Endothelial cell of umbilical vein (primary cell): Measurements from ENCODE around the gene ATRNL1. TPM values are rescaled to one million over a fixed set of nuclear protein-coding genes. Genes with fewer than 3 reads are reported as not detected.

ENCODE experiments used
- BruUV-seq: library from RNA; stranded (reverse); fragments of 400-500 nt; replicated peaks from 2 replicates; lab custom pipeline; 2021; lab: Mats Ljungman, UMichigan
- CTCF ChIA-PET: fragments of 300-600, 350-600 bp; sonication (Branson Sonifier 250); formaldehyde crosslinking; loops from one replicate; lab custom pipeline; 2021; ENCODE audit warnings: antibody characterized with exemption, inconsistent platforms; lab: Charles Lee
- POLR2A ChIA-PET: fragments of 300-600, 350-600 bp; sonication (Branson Sonifier 250); formaldehyde crosslinking; loops from one replicate; lab custom pipeline; 2021; ENCODE audit warnings: antibody characterized with exemption, inconsistent platforms; lab: Charles Lee
- DNase-seq: peaks from one replicate; pipeline ENCODE4 v3.0.0-alpha.2; 2011; ENCODE audit warnings: low read depth, low spot score
- FAIRE-seq: peaks from 2 replicates; lab custom pipeline; 2011; peaks lifted over from hg19 to GRCh38; lab: Jason Lieb, UNC
- H2AFZ ChIP-seq: 2 replicates; pipeline ENCODE4 v1.6.0; 2012; ENCODE audit warnings: low read depth, low read length, control low read depth, inconsistent platforms
- H3K27ac ChIP-seq: 2 replicates; pipeline ENCODE4 v1.5.1; 2011; ENCODE audit warnings: low read depth, mild to moderate bottlenecking, control low read depth, low read length, moderate library complexity; ENCODE audit not compliant: insufficient read depth
- H3K27me3 ChIP-seq, 2 experiments: 2 replicates each; pipeline versions ENCODE4 v1.6.0 to v1.6.1; 2011; ENCODE audit warnings: low read length in 2 of 2, mixed read lengths in 1 of 2; ENCODE audit not compliant: control insufficient read depth in 2 of 2, insufficient read depth in 2 of 2
- H3K36me3 ChIP-seq, 2 experiments: 2 replicates in 1 of 2; 3 replicates in 1 of 2; pipeline ENCODE4 v1.5.1; 2011; ENCODE audit warnings: low read length in 2 of 2, mild to moderate bottlenecking in 1 of 2, moderate library complexity in 1 of 2; ENCODE audit not compliant: control insufficient read depth in 2 of 2, insufficient read depth in 2 of 2; ENCODE audit errors: extremely low read depth in 1 of 2
- H3K4me1 ChIP-seq: 3 replicates; pipeline ENCODE4 v1.5.1; 2011; ENCODE audit warnings: mild to moderate bottlenecking, low read length; ENCODE audit not compliant: control insufficient read depth, insufficient read depth; ENCODE audit errors: extremely low read depth
- H3K4me2 ChIP-seq: 2 replicates; pipeline ENCODE4 v1.6.1; 2011; ENCODE audit warnings: low read length, control low read depth, mixed read lengths; ENCODE audit not compliant: insufficient read depth
- H3K4me3 ChIP-seq, 3 experiments: fragments of 200-600 bp in 1 of 3; sonication (generic), shearing (Covaris generic) in 1 of 3; replicated peaks in 1 of 3; 2 replicates each; pipeline ENCODE4 v1.5.1; 2011 to 2016; ENCODE audit warnings: control low read depth in 3 of 3, low read length in 3 of 3, mild to moderate bottlenecking in 2 of 3, inconsistent platforms in 1 of 3, low read depth in 1 of 3, moderate library complexity in 1 of 3; ENCODE audit not compliant: insufficient read depth in 1 of 3
- H3K79me2 ChIP-seq: 2 replicates; pipeline ENCODE4 v1.6.0; 2012; ENCODE audit warnings: low read length, inconsistent platforms; ENCODE audit not compliant: control insufficient read depth, insufficient read depth
- H3K9ac ChIP-seq: replicated peaks from 2 replicates; pipeline ENCODE3; 2011; ENCODE audit warnings: low read length, control low read depth; ENCODE audit not compliant: insufficient read depth; ENCODE audit errors: extremely low read depth
- H3K9me1 ChIP-seq: replicated peaks from 3 replicates; pipeline ENCODE4 v1.6.0; 2011; ENCODE audit warnings: mild to moderate bottlenecking, low read length; ENCODE audit not compliant: control insufficient read depth, insufficient read depth; ENCODE audit errors: extremely low read depth
- H3K9me3 ChIP-seq: replicated peaks from 2 replicates; pipeline ENCODE4 v1.5.1; 2012; ENCODE audit warnings: low read length, inconsistent platforms; ENCODE audit not compliant: control insufficient read depth, insufficient read depth
- H4K20me1 ChIP-seq: replicated peaks from 2 replicates; pipeline ENCODE3; 2011; ENCODE audit warnings: mild to moderate bottlenecking, low read length; ENCODE audit not compliant: control insufficient read depth, insufficient read depth; ENCODE audit errors: extremely low read depth
- CTCF ChIP-seq, 2 donors: IDR thresholded peaks; 1 replicate in 1 of 2; 2 replicates in 1 of 2; pipeline ENCODE4 v1.5.1; 2011; ENCODE audit warnings: low read length in 2 of 2, mild to moderate bottlenecking in 2 of 2, moderate library complexity in 2 of 2, control low read depth in 1 of 2, inconsistent platforms in 1 of 2, low read depth in 1 of 2; ENCODE audit not compliant: insufficient read depth in 1 of 2; ENCODE audit errors: extremely low read depth in 1 of 2
- EZH2 ChIP-seq: IDR thresholded peaks from 2 replicates; pipeline ENCODE4 v1.6.1; 2012; ENCODE audit warnings: borderline replicate concordance, low read depth, mild to moderate bottlenecking, moderate library complexity, low read length, inconsistent platforms; ENCODE audit not compliant: severe bottlenecking
- GATA2 ChIP-seq: IDR thresholded peaks from 2 replicates; pipeline ENCODE4 v1.7.0; 2011; ENCODE audit warnings: low read depth, mild to moderate bottlenecking, moderate library complexity, mixed read lengths, low read length; ENCODE audit not compliant: insufficient read length, insufficient read depth
- JUN ChIP-seq: IDR thresholded peaks from 2 replicates; pipeline ENCODE4 v1.6.1; 2011; ENCODE audit warnings: borderline replicate concordance, low read depth; ENCODE audit not compliant: insufficient read length, insufficient read depth
- MYC ChIP-seq: IDR thresholded peaks from one replicate; pipeline ENCODE4 v1.6.1; 2011; ENCODE audit warnings: mild to moderate bottlenecking, low read depth, low read length
- POLR2AphosphoS5 ChIP-seq: IDR thresholded peaks from 2 replicates; pipeline ENCODE4 v1.6.1; 2012; ENCODE audit warnings: low read depth, mild to moderate bottlenecking, control low read depth, low read length, moderate library complexity; ENCODE audit not compliant: insufficient read depth
- dilution Hi-C: fragments of 300-500 bp; cut with MboI; formaldehyde crosslinking; loops from one replicate; pipeline ENCODE4 v1.15.0; 2019; ENCODE audit warnings: low sequenced_read_pairs; ENCODE audit not compliant: extremely low pct_ligation_motif_present
- intact Hi-C: fragments of 100-400 bp; cut with micrococcal nuclease; formaldehyde crosslinking; loops from one replicate; pipeline ENCODE4 v1.10.0; 2022
- polyA plus RNA-seq, 4 experiments: library from polyadenylated mRNA; depleted of rRNA in 3 of 4; stranded (reverse) in 3 of 4; unstranded in 1 of 4; fragments of >200 nt; gene quantifications; 2 replicates each; pipeline versions ENCODE4 v1.2.1 to v1.2.3, GENCODE V29; 2011 to 2012; ENCODE audit warnings: missing spikeins in 1 of 4
- total RNA-seq: library from RNA; stranded (reverse); gene quantifications from 2 replicates; pipeline ENCODE4 v1.2.3, GENCODE V29; 2021
- TF ChIP-seq, protein P1 (sequence below): IDR thresholded peaks from 2 replicates; pipeline ENCODE4 v1.6.1; 2011; ENCODE audit not compliant: insufficient read depth, insufficient read length

The ATRNL1 gene
- total and polyA plus RNA-seq, 2 donors (not counting 3 experiments of a cell fraction or from before 2014, with no cell fraction given), result not detected

DNA sequence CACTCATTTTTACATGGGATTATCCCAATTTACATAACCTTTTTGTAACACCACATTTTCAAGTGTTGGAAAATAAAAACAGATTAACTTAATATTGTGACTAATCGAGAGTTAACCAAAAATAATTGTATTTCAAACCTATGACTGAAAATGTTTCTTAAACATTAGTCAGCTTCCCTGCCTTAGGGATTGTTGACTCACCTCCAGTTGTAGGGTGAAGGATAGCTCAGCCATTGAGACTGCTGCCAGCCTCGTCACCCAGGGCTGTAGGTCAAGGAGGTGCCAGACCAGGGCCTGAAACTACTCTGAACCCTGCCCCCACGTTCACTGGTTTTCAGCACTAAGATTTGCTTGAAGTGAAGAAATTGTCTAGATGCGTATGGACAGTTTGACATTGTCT is 828.6 kb downstream of the ATRNL1 start:
- Histone ChIP-seq H3K4me1 (no peaks in the 10 kb centered on the region), H3K27ac (no peak overlapping the region), H3K4me3 (no peak overlapping the region), H4K20me1 (no peaks in the 10 kb centered on the region), H2AFZ (no peak overlapping the region), H3K9me1 (no peaks in the 10 kb centered on the region), H3K4me2 (no peak overlapping the region), H3K9me3 (no peaks in the 10 kb centered on the region), H3K79me2 (no peaks in the 10 kb centered on the region), H3K27me3 (no peaks in the 10 kb centered on the region), H3K36me3 (no peaks in the 10 kb centered on the region), H3K9ac (no peak overlapping the region)
- TF ChIP-seq POLR2AphosphoS5 (no peak), JUN (no peak)
- intact Hi-C loops (no loop called here), dilution Hi-C loops (no loop called here)
- no TSS peak for BruUV-seq
- no peak for DNase-seq
- POLR2A ChIA-PET, result no interaction called here
- CTCF ChIA-PET, result no interaction called here
- no peak for FAIRE-seq

DNA sequence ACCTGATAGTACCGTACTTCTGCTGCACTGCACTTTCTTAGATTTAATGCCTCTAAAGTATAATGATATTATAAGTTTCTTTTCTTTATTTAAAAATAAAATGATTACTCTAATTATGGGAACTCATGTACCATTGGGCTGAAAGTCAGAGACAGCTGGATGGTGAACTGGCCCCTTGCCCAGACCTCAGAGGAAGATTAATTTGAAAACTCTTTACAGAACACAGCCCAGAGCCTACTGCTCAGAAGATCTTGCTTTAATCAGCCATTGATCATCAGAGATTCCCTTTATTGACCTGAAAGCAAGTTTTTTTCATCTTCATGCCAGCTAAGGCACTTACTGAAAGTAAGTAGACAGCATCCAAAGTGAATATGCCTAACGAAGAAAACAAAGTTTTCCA is 838.1 kb downstream of the ATRNL1 start:
- no peaks in the 10 kb centered on the region for H3K4me1 ChIP-seq
- H2AFZ ChIP-seq, result no peak overlapping the region
- H3K9me1 ChIP-seq, result no peaks in the 10 kb centered on the region
- no peaks in the 10 kb centered on the region for H4K20me1 ChIP-seq
- FAIRE-seq, result no peak
- H3K9me3 ChIP-seq, result no peaks in the 10 kb centered on the region
- dilution Hi-C loops, result no loop called here
- CTCF ChIA-PET, result no interaction called here
- intact Hi-C loops, result no loop called here
- DNase-seq, result no peak
- H3K4me3 ChIP-seq, result no peak overlapping the region
- no peak overlapping the region for H3K4me2 ChIP-seq
- POLR2A ChIA-PET, result no interaction called here
- BruUV-seq, result no TSS peak
- H3K9ac ChIP-seq, result no peak overlapping the region
- H3K27me3 ChIP-seq, result no peaks in the 10 kb centered on the region
- TF ChIP-seq POLR2AphosphoS5 (no peak), JUN (no peak), EZH2 (no peak), GATA2 (no peak), CTCF (IDR thresholded peaks at IDR 0.05; ENCODE audit: extremely low read depth in 1 of 2, insufficient read depth in 1 of 2, low read depth in 1 of 2, low read length in 2 of 2) (no peak), MYC (no peak)
- TF ChIP-seq, protein P1, sequence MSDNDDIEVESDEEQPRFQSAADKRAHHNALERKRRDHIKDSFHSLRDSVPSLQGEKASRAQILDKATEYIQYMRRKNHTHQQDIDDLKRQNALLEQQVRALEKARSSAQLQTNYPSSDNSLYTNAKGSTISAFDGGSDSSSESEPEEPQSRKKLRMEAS, result no peak
- H3K36me3 ChIP-seq, result no peaks in the 10 kb centered on the region
- H3K79me2 ChIP-seq, result no peaks in the 10 kb centered on the region
- H3K27ac ChIP-seq, result no peak overlapping the region
